Common myeloid progenitor, CD34-positive (primary cell): ENCODE results near the gene INTS7.

Experiments
- CTCF ChIA-PET: fragments of 350-600 bp; sonication (Branson Sonifier 250); formaldehyde crosslinking; loops from one replicate; lab custom pipeline; 2021; ENCODE audit warnings: antibody characterized with exemption; lab: Charles Lee
- POLR2A ChIA-PET: fragments of 350-600 bp; sonication (Branson Sonifier 250); formaldehyde crosslinking; loops from one replicate; lab custom pipeline; 2021; ENCODE audit warnings: antibody characterized with exemption; lab: Charles Lee
- DNase-seq, 3 donors: peaks; one replicate each; pipeline versions ENCODE4 v3.0.0 to v3.0.0-alpha.2; 2013
- H3K27ac ChIP-seq, 2 experiments: 1 replicate in 1 of 2; 2 replicates in 1 of 2; pipeline ENCODE4 v1.7.0; 2013; ENCODE audit warnings: inconsistent platforms in 2 of 2, low read length in 2 of 2, mild to moderate bottlenecking in 2 of 2, low read depth in 1 of 2, moderate library complexity in 1 of 2; ENCODE audit not compliant: severe bottlenecking in 2 of 2, insufficient read depth in 1 of 2, poor library complexity in 1 of 2
- H3K27me3 ChIP-seq, 5 experiments: replicated peaks in 2 of 5; 1 replicate in 3 of 5; 2 replicates in 2 of 5; pipeline versions ENCODE4 v1.6.1 to v1.7.0; 2013; ENCODE audit warnings: low read length in 4 of 5, mild to moderate bottlenecking in 2 of 5, moderate library complexity in 2 of 5, inconsistent platforms in 1 of 5; ENCODE audit not compliant: insufficient read depth in 5 of 5, control insufficient read depth in 4 of 5
- H3K36me3 ChIP-seq, 4 experiments: 1 replicate in 2 of 4; 2 replicates in 2 of 4; pipeline versions ENCODE4 v1.6.1 to v1.7.0; 2013; ENCODE audit warnings: low read length in 3 of 4, control low read depth in 1 of 4, mild to moderate bottlenecking in 1 of 4; ENCODE audit not compliant: control insufficient read depth in 4 of 4, insufficient read depth in 4 of 4
- H3K4me1 ChIP-seq, 4 experiments: 1 replicate in 3 of 4; 2 replicates in 1 of 4; pipeline versions ENCODE4 v1.6.1 to v1.7.1; 2013; ENCODE audit warnings: low read length in 3 of 4, mild to moderate bottlenecking in 3 of 4, control low read depth in 1 of 4, inconsistent platforms in 1 of 4, moderate library complexity in 1 of 4; ENCODE audit not compliant: control insufficient read depth in 4 of 4, insufficient read depth in 4 of 4; ENCODE audit errors: control extremely low read depth in 1 of 4
- H3K4me3 ChIP-seq, 7 experiments: 1 replicate in 4 of 7; 2 replicates in 3 of 7; pipeline versions ENCODE4 v1.5.1 to v1.7.0; 2013; ENCODE audit warnings: mild to moderate bottlenecking in 7 of 7, low read length in 6 of 7, moderate library complexity in 6 of 7, inconsistent platforms in 2 of 7, low read depth in 2 of 7, control low read depth in 1 of 7; ENCODE audit not compliant: insufficient read depth in 4 of 7, control insufficient read depth in 1 of 7; ENCODE audit errors: extremely low read depth in 1 of 7
- H3K9me3 ChIP-seq, 5 experiments: 1 replicate in 4 of 5; 2 replicates in 1 of 5; pipeline versions ENCODE4 v1.6.1 to v1.7.1; 2013; ENCODE audit warnings: low read length in 4 of 5, mild to moderate bottlenecking in 2 of 5, inconsistent platforms in 1 of 5, low read depth in 1 of 5, moderate library complexity in 1 of 5; ENCODE audit not compliant: control insufficient read depth in 4 of 5, insufficient read depth in 2 of 5; ENCODE audit errors: control extremely low read depth in 1 of 5
- WGBS: methylation state at CpG from one replicate; pipeline ENCODE4 v1.1.5; 2013; ENCODE audit not compliant: insufficient coverage; 5-methylcytosine and 5-hydroxymethylcytosine counted together

INTS7 gene

GRCh38 chr1:211902624-211903291, 132.6 kb downstream of the INTS7 start:
- ChIA-PET CTCF (interaction anchor here (0.8 to 1.2 kb wide), 5 partner anchors 7 to 224 kb away, joined by 3 to 5 read pairs (median 3); no protein-coding TSS in a partner anchor), POLR2A (no interaction called here)
- no peaks in the 10 kb centered on the region for H3K4me1 ChIP-seq
- H3K9me3 ChIP-seq: peaks cover 0 to 11% (median 3%) of the 10 kb centered on the region in 5 experiments
- 98% methylated on average over 4 of the region's 4 CpGs for WGBS
- no peaks in the 10 kb centered on the region for H3K36me3 ChIP-seq
- no peak overlapping the region for H3K4me3 ChIP-seq
- DNase-seq: no peak
- no peak overlapping the region for H3K27ac ChIP-seq
- no peaks in the 10 kb centered on the region for H3K27me3 ChIP-seq

GRCh38 chr1:211901945-211902344, 133.4 kb downstream of the INTS7 start:
- peaks cover 0 to 11% (median 3%) of the 10 kb centered on the region in 5 experiments for H3K9me3 ChIP-seq
- POLR2A ChIA-PET: no interaction called here
- WGBS: 100% methylated on average over 1 of the region's 2 CpGs
- H3K4me1 ChIP-seq: no peaks in the 10 kb centered on the region
- CTCF ChIA-PET: interaction anchor here (0.8 to 1.6 kb wide), 5 partner anchors 8 to 223 kb away, joined by 3 to 5 read pairs (median 4); no protein-coding TSS in a partner anchor
- H3K27me3 ChIP-seq: no peaks in the 10 kb centered on the region
- DNase-seq: no peak
- H3K4me3 ChIP-seq: no peak overlapping the region
- H3K36me3 ChIP-seq: no peaks in the 10 kb centered on the region
- no peak overlapping the region for H3K27ac ChIP-seq

GRCh38 chr1:211900441-211900840, 134.9 kb downstream of the INTS7 start:
- Histone ChIP-seq H3K4me3 (no peak overlapping the region), H3K27ac (no peak overlapping the region), H3K4me1 (no peaks in the 10 kb centered on the region), H3K9me3 (peaks cover 0 to 11% (median 3%) of the 10 kb centered on the region in 5 experiments), H3K27me3 (no peaks in the 10 kb centered on the region), H3K36me3 (no peaks in the 10 kb centered on the region)
- CTCF ChIA-PET: interaction anchor here (0.9 to 1.6 kb wide), 2 partner anchors 10 to 12 kb away, joined by 3 to 5 read pairs; no protein-coding TSS in a partner anchor
- DNase-seq: no peak
- POLR2A ChIA-PET: no interaction called here
- WGBS: 100% methylated on average over 2 of the region's 2 CpGs

- Histone ChIP-seq H3K4me3 (no peak overlapping the region), H3K27ac (no peak overlapping the region), H3K4me1 (no peaks in the 10 kb centered on the region), H3K36me3 (no peaks in the 10 kb centered on the region), H3K9me3 (peaks cover 0 to 7% (median 0%) of the 10 kb centered on the region in 5 experiments), H3K27me3 (no peaks in the 10 kb centered on the region)
- no peak for DNase-seq
- 98% methylated on average over 5 of the region's 9 CpGs for WGBS
- POLR2A ChIA-PET: no interaction called here
- CTCF ChIA-PET: no interaction called here
Observed at GRCh38 chr1:211896958-211897357, 138.4 kb downstream of the INTS7 start.

GRCh38 chr1:211895126-211895759, 140.1 kb downstream of the INTS7 start:
- 73% methylated on average over 3 of the region's 3 CpGs for whole genome bisulfite sequencing
- Histone ChIP-seq H3K27ac (no peak overlapping the region), H3K4me1 (no peaks in the 10 kb centered on the region), H3K9me3 (no peaks in the 10 kb centered on the region), H3K36me3 (no peaks in the 10 kb centered on the region), H3K27me3 (no peaks in the 10 kb centered on the region), H3K4me3 (no peak overlapping the region)
- ChIA-PET CTCF (no interaction called here), POLR2A (no interaction called here)
- DNase-seq: no peak

GRCh38 chr1:211894312-211894711, 141.0 kb downstream of the INTS7 start:
- no peaks in the 10 kb centered on the region for H3K36me3 ChIP-seq
- no peak overlapping the region for H3K27ac ChIP-seq
- ChIA-PET POLR2A (no interaction called here), CTCF (interaction anchor here (0.9 kb wide), 1 partner anchor 9 kb away, joined by 3 read pairs; no protein-coding TSS in a partner anchor)
- no peaks in the 10 kb centered on the region for H3K27me3 ChIP-seq
- WGBS: 65% methylated on average over 2 of the region's 5 CpGs
- H3K9me3 ChIP-seq: peaks cover 0 to 2% (median 0%) of the 10 kb centered on the region in 5 experiments
- DNase-seq: no peak
- H3K4me1 ChIP-seq: no peaks in the 10 kb centered on the region
- no peak overlapping the region for H3K4me3 ChIP-seq

- peaks cover 0 to 2% (median 0%) of the 10 kb centered on the region in 5 experiments for H3K9me3 ChIP-seq
- H3K4me3 ChIP-seq: no peak overlapping the region
- ChIA-PET CTCF (interaction anchor here (1.5 kb wide), 1 partner anchor 563 kb away, joined by 3 read pairs; no protein-coding TSS in a partner anchor), POLR2A (no interaction called here)
- no peaks in the 10 kb centered on the region for H3K4me1 ChIP-seq
- 98% methylated on average over 3 of the region's 5 CpGs for WGBS
- no peaks in the 10 kb centered on the region for H3K27me3 ChIP-seq
- no peak overlapping the region for H3K27ac ChIP-seq
- no peaks in the 10 kb centered on the region for H3K36me3 ChIP-seq
- DNase-seq: no peak
Observed at GRCh38 chr1:211893260-211893659, 142.1 kb downstream of the INTS7 start.
